Measurements from ENCODE around the gene NGFR.
"Not testable (repeated sequence)": the region's sequence is repeated elsewhere in the genome, so short reads cannot be mapped to it uniquely, and the experiment has no call there.

The NGFR gene

DNA sequence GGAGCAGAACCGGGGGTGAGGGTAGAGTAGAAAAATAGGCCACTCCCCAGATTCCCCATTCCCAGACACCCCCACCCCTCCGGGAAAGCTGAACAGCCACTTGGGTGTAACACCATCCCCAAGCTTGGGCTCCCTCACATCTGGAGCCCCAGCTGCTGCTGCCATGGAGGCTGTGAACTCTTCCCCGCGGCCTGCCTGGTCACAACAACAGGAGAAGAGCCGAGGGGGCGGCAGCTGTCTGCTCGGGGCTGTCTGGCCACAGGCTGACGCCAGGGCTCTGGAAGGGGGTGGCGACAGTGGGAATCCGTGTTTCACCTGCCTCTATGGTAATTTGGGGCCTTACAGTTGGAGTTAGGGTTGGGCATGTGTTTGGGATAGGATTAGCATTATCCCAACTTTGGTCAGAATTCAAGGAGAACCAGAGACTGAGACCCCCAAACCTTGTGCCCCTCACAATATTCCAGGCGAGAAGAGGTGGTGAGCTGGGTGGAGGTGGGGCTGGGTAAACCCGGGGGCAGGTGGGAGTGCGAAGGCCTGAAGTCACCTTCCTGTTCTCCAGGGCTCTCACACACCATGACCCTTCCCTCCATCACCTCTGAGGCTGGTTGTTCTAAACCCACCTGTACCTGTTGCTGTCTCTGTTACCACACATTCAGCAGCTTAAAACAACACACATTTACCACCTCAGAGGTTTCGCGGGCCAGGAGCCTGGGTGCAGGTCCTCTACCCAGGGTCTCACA lies 50.9 kb downstream of the NGFR start:
- Mint-ChIP-seq H3K36me3 (peaks cover 2% of the 10 kb centered on the region), H3K4me1 (no peaks in the 10 kb centered on the region), H3K27me3 (peaks cover 25% of the 10 kb centered on the region), H3K4me3 (no peak overlapping the region), H3K9me3 (peaks cover 16% of the 10 kb centered on the region), H3K27ac (no peak overlapping the region)
- DNase-seq: no peak
- CTCF ChIA-PET: interaction anchor here (1.1 kb wide), 1 partner anchor 10 kb away, joined by 3 read pairs; no protein-coding TSS in a partner anchor

DNA sequence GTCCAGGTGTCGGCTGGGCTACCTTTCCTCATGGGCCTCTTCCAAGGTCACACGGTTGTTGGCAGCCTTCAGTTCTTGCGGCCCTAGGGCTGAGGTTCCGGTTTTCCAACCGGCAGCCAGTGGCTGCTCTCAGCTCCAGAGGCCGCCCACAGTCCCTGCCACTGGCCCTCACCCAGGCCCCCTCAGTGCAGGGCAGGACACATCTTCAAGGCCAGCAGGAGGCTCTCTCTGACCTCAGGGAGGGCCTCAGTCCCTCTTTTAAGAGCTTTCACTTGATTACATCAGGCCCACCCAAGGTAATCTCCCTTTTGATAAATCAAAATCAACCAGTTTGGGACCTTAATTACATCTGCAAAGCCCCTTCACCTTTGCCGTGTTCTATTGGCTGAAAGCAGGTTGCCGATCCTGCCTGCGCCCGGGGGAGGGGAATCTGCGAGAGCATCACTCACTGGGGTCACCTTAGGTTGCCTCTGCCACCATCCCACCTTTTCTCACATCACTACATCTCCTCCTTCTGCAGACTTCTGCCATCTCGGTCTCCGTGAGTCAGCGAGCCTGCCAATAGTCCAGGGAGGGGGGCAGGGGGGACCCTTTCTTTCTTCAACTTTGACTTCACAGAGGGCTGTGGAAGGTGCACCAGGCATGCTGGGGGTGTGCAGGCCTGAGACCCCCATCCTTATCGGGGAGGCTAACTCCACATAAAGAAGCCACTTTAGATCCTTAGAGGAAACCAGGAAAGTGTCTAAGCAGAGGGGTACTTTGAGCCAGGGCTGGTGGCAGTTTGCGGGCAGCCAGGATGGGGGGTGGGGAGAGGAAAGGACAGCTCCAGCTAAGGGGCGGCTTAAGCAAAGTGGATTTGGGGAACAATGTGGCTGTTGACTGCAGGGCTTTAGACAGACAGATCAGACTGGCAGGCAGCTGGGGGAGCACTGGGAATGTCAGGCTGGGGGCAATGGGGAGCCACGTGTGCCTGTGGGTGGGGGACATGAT lies 51.7 kb downstream of the NGFR start:
- Mint-ChIP-seq H3K9me3 (peaks cover 12% of the 10 kb centered on the region), H3K4me3 (no peak overlapping the region), H3K36me3 (peaks cover 2% of the 10 kb centered on the region), H3K27ac (no peak overlapping the region), H3K27me3 (peaks cover 25% of the 10 kb centered on the region), H3K4me1 (no peaks in the 10 kb centered on the region)
- DNase-seq: no peak
- CTCF ChIA-PET: interaction anchor here (1.1 to 1.2 kb wide), 2 partner anchors 9 to 10 kb away, joined by 3 to 5 read pairs; no protein-coding TSS in a partner anchor

DNA sequence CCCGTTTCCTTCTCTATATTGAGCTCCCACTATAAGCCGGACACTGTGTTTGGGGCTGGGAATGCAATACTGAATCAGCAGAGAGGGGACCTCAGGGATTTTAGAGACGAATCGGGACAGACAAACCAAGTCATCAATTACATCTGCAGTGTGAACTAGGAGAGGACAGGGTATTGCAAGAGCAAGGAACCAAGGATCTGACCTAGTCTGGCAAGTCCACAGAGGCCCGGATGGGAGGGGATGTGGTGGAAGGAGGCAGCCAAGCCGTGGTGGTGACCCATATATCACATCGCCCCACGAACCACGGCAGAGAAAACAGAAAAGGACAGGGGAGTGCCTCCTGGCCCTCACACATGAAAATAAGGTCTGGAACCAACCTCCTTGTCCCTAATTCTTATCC lies 52.5 kb downstream of the NGFR start:
- Mint-ChIP-seq H3K4me1 (no peaks in the 10 kb centered on the region), H3K9me3 (peaks cover 12% of the 10 kb centered on the region), H3K4me3 (no peak overlapping the region), H3K27me3 (peaks cover 25% of the 10 kb centered on the region), H3K36me3 (peaks cover 2% of the 10 kb centered on the region), H3K27ac (no peak overlapping the region)
- DNase-seq: no peak
- CTCF ChIA-PET: interaction anchor here (1.2 kb wide), 1 partner anchor 9 kb away, joined by 5 read pairs; no protein-coding TSS in a partner anchor

DNA sequence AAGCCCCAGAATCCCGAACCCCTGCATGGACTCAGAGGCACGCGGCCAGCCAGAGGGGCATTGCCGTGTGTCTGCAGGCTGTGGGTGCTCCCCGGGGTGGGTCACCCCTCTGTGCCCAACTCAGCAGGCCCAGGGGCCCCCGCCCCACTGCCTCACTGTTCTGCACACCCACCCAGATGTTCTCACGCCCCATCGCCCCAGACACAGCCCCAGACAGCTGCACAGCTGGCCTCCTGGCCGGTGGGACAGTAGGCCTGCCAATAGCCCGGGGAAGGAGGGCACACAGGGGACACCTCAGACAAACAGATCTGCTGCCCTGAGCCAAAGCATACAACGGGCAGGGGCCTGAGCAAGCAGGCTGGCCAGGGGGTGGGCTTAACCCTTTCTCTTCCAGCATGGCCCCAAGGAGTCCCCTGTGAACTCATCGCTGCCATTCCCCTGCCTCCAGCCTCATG lies 53.0 kb downstream of the NGFR start:
- no peak for DNase-seq
- peaks cover 2% of the 10 kb centered on the region for H3K36me3 Mint-ChIP-seq
- peaks cover 22% of the 10 kb centered on the region for H3K27me3 Mint-ChIP-seq
- no peaks in the 10 kb centered on the region for H3K4me1 Mint-ChIP-seq
- peaks cover 12% of the 10 kb centered on the region for H3K9me3 Mint-ChIP-seq
- CTCF ChIA-PET: no interaction called here
- no peak overlapping the region for H3K27ac Mint-ChIP-seq
- no peak overlapping the region for H3K4me3 Mint-ChIP-seq

DNA sequence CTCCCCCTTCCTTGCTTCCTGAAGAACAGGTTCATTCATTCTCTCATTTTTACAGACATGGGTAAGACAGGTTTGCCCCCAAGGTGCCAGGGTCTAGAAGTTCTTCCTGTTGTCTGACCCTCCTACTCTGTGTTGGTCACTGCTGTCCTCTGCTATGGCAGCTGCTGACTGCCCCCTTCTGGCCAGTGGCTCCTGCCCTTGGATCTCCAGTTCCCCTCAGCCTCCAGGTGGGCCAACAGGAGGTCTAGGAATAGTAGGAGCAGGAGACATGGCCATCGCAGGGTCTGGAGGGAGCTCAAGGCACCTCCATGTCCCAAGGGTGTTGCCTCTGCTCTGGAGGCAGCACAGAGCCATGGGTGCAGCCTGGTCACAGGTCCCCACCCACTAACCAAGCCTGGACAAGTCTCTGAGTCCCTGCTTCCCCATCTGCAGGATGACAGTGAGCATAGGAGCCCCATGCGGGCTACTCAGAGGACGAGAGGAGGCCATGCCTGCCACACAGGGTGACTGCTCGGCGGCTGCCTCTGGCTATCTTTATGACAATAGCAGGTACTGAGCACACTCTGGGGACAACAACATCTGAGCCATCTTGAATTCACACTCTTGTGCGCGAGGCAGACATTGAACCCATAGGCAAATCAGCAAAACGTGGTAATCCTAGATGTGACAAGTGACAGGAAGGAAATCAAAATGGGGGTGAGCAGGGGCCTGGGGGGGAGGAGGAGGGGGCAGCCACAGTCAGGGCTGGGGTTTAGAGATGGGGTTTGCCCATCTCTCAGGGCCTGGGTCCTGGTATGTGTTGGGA lies 53.6 kb downstream of the NGFR start:
- Mint-ChIP-seq H3K36me3 (no peaks in the 10 kb centered on the region), H3K27ac (no peak overlapping the region), H3K4me3 (no peak overlapping the region), H3K4me1 (no peaks in the 10 kb centered on the region), H3K9me3 (peaks cover 7% of the 10 kb centered on the region), H3K27me3 (peaks cover 18% of the 10 kb centered on the region)
- no peak for DNase-seq
- CTCF ChIA-PET: no interaction called here

DNA sequence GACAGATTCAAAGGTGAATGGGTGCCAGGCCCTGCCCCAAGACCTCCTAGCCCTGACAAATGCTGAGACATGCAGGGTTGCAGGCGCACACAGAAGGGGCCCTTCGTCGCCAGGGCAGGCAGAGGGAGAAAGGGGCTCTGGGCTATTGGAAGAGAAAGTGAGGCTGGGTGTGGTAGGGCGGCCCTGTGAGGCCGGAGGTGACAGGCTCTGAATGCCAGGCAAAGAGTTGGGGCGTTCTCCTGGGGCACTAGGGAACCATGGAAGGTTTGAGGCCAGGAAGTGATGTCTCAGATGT lies 54.2 kb downstream of the NGFR start:
- no peaks in the 10 kb centered on the region for H3K4me1 Mint-ChIP-seq
- no peak for DNase-seq
- no peak overlapping the region for H3K4me3 Mint-ChIP-seq
- H3K27me3 Mint-ChIP-seq: peaks cover 15% of the 10 kb centered on the region
- CTCF ChIA-PET: no interaction called here
- no peaks in the 10 kb centered on the region for H3K36me3 Mint-ChIP-seq
- peaks cover 1% of the 10 kb centered on the region for H3K9me3 Mint-ChIP-seq
- no peak overlapping the region for H3K27ac Mint-ChIP-seq

DNA sequence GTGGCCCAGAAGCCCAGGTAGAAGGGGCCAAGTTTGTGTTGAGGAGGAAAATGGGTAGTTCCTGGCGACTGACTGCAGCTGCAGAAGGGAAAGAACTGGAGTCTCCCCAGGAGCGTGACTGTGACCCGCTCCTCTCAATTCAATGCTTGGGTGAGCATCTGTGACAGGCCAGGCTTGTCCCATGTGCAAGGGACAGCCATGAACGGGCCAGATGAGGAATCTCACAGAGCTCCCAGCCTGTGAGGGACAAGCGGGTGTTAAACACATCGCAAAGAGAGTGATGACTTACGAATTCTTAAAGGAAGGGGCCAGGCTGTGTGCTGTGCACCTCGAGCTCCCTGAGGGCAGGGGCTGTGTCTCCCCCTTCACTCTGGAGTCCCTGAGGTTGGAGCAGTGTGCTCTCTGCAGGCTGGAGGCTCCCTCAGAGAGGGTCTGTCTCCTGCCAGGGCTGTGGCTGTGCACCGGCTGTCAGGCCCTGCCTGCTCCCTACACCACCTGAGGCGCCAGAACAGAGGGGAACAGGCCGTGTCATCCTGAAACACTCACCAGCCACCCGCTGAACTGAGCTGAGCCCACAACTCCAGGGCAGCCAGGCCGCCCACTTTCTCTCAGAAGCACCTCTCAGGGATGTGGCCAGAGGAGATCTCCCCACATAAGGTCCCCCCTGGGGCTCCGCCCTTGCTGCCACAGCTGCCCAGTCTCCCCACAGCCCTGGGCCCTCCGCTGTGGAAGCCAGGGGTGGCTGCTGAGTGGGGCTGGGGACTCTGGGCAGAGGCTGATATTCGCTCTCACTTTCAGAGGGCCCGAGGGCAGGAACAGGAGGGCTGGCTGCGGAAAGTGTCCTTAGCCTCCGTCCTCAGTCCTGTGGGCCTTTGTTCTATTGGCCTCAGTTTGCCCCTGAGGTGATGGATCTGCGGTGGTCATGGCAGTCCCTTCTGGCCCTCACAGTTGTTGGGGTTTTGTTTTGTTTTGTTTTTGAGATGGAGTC lies 54.9 kb downstream of the NGFR start:
- no peak for DNase-seq
- no peaks in the 10 kb centered on the region for H3K9me3 Mint-ChIP-seq
- peaks cover 12% of the 10 kb centered on the region for H3K27me3 Mint-ChIP-seq
- H3K36me3 Mint-ChIP-seq: no peaks in the 10 kb centered on the region
- CTCF ChIA-PET: no interaction called here
- H3K4me3 Mint-ChIP-seq: no peak overlapping the region
- no peaks in the 10 kb centered on the region for H3K4me1 Mint-ChIP-seq
- no peak overlapping the region for H3K27ac Mint-ChIP-seq

DNA sequence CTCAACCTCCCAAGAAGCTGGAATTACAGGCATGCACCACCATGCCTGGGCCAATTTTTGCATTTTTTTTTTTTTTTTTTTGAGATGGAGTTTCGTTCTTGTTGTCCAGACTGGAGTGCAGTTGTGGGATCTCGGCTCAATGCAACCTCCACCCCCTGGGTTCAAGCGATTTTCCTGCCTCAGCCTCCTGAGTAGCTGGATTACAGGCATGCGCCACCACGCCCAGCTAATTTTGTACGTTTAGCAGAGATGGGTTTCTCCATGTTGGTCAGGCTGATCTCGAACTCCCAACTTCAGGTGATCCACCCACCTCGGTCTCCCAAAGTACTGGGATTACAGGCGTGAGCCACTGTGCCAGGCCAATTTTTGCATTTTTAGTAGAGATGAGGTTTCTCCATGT lies 55.7 kb downstream of the NGFR start:
- H3K4me3 Mint-ChIP-seq, H3K9me3 Mint-ChIP-seq, H3K36me3 Mint-ChIP-seq, CTCF ChIA-PET, DNase-seq, H3K4me1 Mint-ChIP-seq, H3K27ac Mint-ChIP-seq: not testable (repeated sequence)
- H3K27me3 Mint-ChIP-seq: peaks cover 12% of the 10 kb centered on the region

DNA sequence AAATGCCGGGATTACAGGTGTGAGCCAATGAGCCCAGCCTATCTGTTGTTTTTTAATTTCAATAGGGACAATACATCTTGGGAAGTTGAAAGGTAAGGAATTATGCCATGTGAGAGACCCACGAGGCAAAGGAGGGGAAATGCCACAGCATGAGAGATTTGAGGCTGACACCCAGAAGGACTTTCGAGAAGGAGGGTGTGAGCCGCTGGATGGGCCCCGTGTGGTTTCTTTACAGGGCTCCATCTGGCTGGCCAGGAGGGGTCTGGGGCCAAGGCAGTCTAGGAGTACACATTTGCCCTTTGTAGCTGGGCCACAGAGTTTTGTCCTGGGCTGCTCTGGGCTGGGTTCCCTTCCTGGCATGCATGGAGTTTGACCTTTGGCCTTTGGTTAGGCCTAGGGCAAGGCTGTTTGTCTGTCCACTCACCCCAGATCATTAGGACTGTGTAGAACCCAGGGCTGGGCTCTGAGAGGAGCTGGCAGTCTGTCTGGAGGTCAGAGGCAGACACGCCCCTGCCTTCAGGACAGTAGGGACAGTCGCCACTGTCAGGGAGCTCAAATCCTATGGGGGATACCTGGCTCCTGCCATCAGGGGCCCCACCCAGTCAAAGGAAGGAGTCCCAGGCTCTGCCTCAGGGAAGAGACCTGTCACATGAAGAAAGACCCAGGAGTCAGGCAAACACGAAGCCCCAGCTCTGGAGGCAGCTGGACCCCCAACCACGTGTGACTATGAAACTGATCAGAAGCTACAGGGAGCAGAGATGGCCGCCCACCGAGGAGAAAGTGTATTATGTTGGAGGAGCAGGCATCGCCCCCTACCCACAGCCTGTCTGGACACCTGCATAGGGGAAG lies 56.4 kb downstream of the NGFR start:
- Mint-ChIP-seq H3K27ac (no peak overlapping the region), H3K9me3 (no peaks in the 10 kb centered on the region), H3K36me3 (no peaks in the 10 kb centered on the region), H3K27me3 (peaks cover 17% of the 10 kb centered on the region), H3K4me1 (no peaks in the 10 kb centered on the region), H3K4me3 (no peak overlapping the region)
- no peak for DNase-seq
- CTCF ChIA-PET: no interaction called here

DNA sequence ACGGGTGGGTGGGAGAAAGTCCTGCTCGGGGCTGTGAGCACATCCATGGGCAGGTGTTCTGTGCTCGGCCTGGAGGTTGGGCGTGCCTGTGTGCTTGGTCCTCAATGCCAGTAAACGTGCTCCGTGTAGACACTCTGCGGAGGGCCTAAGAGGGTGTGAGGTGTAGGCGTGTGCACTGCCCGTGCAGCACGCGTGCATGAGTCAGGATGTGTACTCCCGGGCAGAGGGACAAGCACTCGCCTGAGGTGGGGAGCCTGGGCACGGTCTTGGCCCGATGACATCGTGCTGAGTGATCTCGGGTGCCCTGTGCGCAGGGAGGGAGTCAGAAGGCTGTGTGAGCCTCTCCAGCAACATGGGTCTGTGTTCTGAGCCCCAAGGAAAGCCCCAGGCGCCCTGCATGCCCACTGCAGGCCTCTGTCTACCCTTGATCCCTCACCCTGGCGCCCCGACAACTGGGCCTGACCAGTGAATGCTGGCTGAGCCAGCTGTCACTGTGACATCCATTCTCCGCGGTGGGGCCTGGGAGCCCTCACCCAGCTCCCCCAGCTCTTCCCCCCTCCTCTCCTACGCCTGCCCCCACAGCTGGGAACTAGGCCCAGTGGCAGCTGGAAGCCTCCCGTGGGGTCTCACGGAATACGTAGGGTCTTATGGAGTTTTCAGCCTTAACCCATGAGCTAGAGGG lies 57.1 kb downstream of the NGFR start:
- H3K27ac Mint-ChIP-seq: no peak overlapping the region
- no peaks in the 10 kb centered on the region for H3K4me1 Mint-ChIP-seq
- CTCF ChIA-PET: no interaction called here
- no peak overlapping the region for H3K4me3 Mint-ChIP-seq
- no peak for DNase-seq
- H3K36me3 Mint-ChIP-seq: no peaks in the 10 kb centered on the region
- H3K9me3 Mint-ChIP-seq: no peaks in the 10 kb centered on the region
- H3K27me3 Mint-ChIP-seq: peaks cover 19% of the 10 kb centered on the region

DNA sequence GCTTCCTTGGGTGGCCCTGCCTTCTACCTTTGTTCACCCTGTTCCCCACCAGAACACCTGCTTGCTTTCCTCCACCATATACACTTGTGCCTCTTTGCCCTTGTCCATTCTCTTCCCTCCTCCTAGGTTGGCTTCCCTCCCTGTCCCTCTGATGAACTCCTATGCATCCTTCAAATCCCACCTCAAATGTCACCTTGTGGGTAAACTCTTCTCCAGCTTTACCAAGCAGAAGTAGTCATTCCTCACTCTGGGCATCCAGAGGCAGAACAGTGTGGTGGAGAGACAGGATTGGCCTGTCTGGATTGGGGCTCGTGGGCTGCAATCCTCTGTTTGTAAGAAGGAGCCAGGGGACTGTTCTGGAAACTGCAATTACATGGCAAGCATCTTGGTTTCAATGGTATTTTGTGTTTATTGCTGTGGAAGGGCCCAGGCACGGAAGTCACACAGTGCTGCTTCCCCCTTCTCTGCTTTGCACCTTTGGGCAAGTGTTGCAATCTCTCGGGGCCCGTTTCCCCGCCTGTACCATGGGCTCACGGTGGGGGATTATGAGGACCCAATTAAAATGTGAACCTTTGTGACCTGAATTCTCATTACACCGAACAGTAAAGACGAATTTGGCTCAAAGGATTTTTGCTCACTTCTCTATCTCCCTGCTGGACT lies 58.7 kb downstream of the NGFR start:
- no peak for DNase-seq
- Mint-ChIP-seq H3K36me3 (no peaks in the 10 kb centered on the region), H3K9me3 (no peaks in the 10 kb centered on the region), H3K4me3 (no peak overlapping the region), H3K27ac (no peak overlapping the region), H3K27me3 (peaks cover 17% of the 10 kb centered on the region), H3K4me1 (no peaks in the 10 kb centered on the region)
- CTCF ChIA-PET: interaction anchor here (1.5 to 4.2 kb wide), 2 partner anchors 57 to 146 kb away, joined by 4 to 40 read pairs; partner anchors contain the start of gene NGFR

Data from activated naive CD4-positive, alpha-beta T cell treated with anti-CD3 and anti-CD28 coated beads, Interleukin-2, amount 10 ng/mL, durations not matched to agents 7 days and 5 days (primary cell).